Head of caudate nucleus (tissue), 42 donors: ENCODE data around the gene NKG7.
A peak's percentile ranks its signal among the peaks of the same experiment; 100 is the strongest.
"Not testable (repeated sequence)": the region's sequence is repeated elsewhere in the genome, so short reads cannot be mapped to it uniquely, and the experiment has no call there.

Experiments
- DNase-seq, 42 donors: peaks; one replicate each; pipeline versions ENCODE4 v3.0.0 to v3.0.0-alpha.2; 2020 to 2021; ENCODE audit warnings: mixed read lengths in 7 of 42
- intact Hi-C: fragments of 100-400 bp; cut with DNase I; formaldehyde crosslinking; loops from one replicate; pipeline ENCODE4 v1.15.0; 2022

The NKG7 gene, protein sequence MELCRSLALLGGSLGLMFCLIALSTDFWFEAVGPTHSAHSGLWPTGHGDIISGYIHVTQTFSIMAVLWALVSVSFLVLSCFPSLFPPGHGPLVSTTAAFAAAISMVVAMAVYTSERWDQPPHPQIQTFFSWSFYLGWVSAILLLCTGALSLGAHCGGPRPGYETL

DNA sequence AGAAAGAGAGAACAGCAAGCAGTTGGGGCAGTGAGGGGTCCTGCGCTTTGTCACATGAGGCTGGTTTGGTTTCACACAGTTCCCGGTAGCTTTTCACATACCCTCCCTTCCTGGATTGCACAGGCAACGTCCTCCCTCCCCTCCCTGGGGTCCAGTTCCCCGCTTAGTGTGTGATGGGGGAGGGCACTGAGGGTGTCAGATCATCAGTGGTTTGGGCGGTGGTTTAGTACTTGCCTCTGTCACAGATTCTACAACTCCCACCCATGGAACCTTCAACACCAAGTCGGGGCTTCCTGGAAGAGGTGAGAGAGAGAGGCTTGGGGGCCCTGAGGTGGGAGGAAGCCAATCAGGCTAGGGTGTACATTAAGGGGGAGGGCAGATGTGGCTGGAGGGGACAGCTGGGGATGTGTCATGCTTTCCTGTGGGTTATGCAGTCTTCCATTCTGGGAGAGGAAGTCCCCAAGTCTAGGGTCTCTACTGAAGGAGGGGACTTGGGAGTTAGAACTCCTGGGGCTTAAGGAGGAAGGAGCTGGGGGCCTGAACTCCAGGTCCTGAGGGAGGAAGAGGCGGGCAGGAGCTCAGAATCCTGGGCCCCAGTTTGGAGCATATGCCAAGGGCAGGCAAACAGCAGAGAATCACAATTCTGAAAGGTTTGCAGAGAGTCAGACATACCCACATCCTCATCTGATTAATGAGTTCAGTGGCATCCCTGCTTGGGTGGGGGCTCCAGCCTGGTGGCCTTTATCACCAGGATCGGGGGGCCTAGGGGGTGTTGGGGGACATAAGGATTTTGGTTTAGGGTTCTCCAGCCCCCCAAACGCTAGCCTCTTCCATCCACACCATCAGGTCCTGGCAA is at the start of gene NKG7:
NKG7 (minus strand) TSS at position 6 of the 856 bp plus-strand sequence. CDS start 119 bp downstream, outside the sequence.
- intact Hi-C loops, result no loop called here
- no peak for DNase-seq

DNA sequence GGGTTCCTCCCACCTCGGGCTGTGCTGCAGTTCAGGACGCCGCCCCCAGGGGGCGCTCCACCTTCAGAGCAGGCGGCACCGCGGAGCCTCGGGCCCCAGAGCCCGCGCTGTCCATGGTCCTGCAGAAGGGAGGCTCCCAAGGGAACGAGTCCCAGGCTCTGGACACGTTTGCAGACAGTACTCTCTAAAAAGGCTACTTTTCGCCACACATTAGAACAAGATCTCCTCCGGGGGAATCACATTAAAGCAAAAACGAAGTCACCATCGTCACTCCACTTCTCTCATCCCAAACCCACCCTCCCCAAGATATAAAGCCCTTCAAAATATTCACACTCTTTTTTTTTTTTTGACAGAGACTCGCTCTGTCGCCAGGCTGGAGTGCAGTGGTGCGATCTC is 49.6 kb upstream of the NKG7 start:
- DNase-seq, result peak; percentile 25 to 92 (median 78)
- intact Hi-C loops, result no loop called here

DNA sequence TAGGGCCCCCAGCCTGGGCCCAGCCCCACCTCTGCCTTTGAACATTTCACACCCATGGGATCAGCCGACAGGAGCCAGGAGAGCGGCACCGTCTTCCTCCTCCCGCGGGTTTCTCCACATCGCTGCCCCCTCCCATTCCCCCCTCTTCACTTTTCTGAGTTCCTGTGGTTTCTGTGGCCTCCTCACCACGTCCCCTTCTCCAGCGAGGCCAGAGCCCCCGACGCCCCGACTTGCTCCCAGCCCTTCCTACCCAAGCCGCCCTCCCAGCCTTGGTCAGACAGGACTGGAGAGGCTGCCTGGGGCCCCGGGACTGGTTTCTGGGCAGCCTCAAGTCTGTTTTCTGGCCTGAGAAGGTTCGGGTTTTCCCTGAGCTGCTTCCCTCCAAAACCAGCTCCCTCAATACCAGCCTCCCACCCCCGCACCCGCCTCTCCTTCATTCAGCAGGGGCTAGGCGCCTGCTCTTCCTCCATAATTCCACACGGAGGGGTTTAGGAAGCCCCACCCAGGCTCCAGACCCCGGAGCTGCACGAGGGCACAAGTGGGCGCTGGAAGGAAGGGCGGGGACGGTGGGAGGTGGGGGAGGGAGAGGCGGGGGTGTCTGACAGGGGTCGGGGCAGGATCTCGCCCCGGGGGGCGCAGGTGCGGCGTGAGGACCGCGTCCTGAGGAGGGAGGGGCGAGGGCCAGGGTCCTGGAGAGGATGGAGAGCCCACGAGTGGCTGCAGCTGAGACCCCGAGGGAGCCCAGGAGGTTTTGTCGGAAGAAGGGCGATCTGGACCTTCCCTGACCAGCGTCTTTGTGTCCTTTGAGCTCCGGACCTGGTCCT is 49.0 kb upstream of the NKG7 start:
- intact Hi-C loops, result no loop called here

DNA sequence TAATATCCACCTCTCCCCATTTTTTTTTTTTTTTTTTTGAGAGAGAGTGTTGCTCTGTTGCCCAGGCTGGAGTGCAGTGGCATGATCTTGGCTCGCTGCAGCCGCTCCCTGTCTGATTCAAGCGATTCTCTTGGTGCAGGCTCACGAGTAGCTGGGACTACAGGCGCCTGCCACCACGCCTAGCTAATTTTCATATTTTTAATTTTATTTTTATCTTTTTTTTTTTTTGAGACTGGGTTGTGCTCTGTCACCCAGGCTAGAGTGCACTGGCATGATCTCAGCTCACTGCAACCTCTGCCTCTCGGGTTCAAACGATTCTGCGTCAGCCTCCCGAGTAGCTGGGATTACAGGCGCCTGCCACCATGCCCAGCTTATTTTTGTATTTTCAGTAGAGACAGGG is 48.1 kb upstream of the NKG7 start:
- DNase-seq, intact Hi-C loops: not testable (repeated sequence)

More for the DNA sequence above, 49.0 kb upstream of the NKG7 start:
- peak in 2 of 42 donors; percentile 21 to 23 for DNase-seq

DNA sequence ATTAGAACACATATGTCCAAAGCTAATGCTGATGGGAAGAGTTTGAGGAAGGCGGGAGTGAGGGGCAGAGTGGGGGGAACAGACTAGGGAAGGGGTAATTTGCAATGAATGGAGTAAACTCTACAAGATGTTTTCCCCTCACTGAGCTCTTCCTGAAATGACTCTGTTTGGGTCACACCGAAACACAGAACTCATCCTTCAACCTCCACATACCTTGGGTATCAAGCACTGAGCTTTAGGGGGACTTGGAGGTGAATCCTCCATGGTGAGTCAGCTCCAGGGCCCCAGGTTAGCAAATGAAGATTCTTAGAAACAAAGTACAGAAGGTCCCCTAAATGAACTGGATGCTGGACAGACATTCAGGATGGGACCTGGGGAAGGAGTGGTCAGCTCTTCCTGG is 46.3 kb upstream of the NKG7 start:
- intact Hi-C loops, result no loop called here
- DNase-seq, result no peak

DNA sequence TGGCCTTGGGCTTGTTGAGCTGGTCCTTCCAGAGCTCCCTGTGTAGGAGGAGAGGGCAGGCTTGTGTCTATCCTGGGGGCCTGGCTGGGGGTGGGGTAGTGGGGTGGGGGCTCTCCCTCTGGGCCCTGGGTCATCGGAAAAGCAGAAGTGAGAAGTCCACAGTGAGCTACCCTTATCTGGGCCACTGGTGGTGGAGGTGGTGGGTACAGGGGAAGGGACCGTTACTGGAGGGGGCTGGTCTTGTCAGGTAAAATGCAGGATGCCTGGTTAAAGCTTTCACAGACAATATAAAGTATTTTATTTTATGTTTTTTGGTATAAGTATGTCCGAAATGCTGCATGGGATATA is 45.3 kb upstream of the NKG7 start:
- intact Hi-C loops, result no loop called here
- no peak for DNase-seq

DNA sequence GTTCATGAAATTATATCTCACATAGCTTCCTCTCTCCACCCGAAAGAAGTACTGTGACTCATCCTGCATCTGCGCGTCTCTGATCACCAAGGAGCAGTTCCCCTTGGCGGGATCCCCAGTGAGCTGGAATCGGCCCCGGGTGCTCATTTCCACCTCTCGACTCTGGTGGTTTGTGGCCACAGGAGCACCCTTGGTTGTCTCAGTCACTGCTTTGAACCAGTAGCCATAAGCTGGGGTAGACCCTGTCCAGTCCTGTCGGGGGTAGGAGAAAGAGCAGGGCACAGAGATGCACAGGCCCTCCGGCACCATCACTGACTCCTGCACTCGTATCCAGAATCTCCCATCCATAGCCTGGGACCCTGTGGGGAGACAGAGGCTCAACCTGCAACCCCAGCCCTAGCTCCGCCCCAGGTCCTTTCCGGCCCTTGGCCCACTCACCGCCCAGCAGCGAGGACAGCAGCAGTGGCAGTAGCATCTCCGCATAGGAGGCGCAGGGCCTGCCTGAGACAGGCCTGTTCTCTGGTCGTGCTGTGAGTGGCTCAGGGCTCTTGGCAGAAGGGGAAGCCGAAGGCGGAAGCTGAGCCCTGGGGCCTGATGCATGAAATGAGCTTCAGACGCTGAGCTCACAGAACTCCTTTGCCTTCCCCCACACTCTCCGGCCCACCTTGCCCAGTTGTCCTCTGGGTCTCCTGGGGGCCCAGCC is 44.8 kb upstream of the NKG7 start, which contains the start of gene SIGLEC10:
SIGLEC10 (minus strand) TSS at position 536 of the 703 bp plus-strand sequence; CDS start at position 475, 61 bp downstream.
- intact Hi-C loops, result no loop called here
- DNase-seq, result peak in 34 of 42 donors; percentile 11 to 67 (median 40)

DNA sequence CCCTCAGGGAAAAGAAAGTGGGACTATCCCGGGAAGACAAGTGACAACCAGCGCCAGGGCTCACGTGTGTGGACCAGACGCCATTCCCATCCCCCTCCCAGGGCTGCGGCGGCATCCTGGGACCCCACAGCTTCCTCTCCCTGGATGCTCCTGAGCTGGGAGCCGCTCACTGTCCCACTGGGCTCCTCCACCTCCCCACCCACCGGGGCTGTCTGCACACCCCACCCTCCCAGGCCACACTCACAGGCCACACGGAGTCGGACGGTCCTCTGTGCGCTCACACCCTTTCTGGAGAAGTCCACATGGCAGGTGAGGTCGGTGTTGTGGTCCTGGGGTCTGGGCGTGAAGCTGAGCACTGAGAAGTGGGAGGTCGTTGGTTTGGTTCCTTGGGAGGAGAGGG is 44.0 kb upstream of the NKG7 start:
- DNase-seq, intact Hi-C loops: not testable (repeated sequence)

DNA sequence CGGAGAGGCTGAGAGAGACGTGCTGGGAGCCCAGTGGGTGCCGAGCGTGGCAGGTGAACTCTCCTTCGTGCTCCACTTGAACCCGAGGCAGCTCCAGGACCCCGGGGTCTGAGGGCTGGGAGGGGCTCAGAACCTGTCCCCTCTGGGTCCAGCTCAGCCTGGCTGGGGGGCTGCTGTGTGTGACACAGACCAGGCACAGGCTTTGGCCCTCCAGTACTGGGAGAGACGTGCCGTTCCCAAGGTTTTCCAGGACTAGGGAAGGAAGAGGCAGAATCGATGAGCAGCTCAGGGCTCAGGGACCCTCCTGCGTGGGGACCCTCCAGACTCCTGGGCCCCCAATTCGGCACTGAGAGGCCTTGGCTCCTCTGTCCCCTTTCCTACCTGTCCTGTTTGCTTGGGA is 42.7 kb upstream of the NKG7 start:
- DNase-seq, result no peak
- intact Hi-C loops, result no loop called here

DNA sequence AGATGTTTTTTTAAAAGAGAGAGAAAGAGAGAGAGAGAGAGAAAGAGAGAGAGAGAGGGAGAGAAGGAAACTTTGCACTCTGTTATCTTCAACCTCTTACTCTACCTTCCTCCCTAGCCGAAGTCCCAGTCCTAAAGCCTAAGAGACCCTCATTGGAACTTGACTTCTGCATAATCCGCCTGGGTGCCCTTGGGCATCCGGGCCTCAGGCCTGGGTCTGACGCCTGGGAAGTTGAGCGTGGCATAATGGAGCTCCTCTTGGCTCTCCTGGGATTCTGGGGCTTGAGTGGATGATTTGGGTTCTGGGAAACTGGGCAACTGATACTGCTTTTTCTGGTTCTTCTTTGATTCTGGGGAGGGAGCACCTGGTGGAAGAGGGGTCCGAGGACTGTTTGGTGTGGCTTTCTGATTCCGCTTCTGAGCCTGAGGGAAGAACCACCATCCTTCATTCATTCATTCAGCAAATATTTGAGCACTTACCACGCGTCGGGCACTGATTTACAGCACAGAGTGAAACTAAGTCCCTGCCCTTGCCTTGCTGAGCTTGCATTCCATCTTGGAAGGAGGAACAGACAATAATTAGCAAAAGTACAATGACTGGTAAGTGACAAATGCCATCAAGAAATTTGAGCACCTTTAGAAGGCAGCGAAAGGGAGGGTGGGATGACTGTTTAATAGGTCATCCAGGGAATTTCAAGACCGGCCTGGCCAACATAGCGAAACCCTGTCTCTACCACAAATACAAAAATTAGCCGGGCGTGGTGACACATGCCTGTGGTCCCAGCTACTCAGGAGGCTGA is 38.7 kb upstream of the NKG7 start:
- DNase-seq, result no peak
- intact Hi-C loops, result no loop called here

DNA sequence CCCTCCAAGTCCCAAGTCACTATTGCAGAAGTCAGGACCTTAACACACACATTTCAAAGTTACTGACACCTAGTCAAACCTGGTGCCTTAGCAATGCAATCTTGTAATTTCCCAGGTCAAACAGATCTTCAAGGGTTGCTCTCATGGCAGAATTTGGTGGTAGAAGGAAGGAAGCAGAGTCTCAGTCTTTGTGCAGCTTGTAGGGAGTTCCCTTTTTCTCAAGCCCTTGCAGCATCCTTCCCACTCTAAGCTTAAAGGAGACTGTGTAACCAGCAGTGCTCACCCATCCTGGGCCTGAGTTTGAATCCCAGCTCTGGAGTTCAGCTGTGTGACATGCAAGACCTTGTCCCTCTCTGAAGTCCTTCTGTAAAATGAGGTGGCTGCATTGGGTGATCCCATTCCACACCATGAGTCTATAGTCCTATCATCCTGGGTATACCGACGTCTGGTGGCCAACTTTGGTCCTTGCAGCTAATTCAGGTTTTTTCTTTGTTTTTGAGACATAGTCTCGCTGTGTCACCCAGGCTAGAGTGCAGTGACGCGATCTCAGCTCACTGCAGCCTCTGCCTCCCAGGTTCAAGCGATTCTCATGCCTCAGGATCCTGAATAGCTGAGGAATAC is 35.2 kb upstream of the NKG7 start:
- intact Hi-C loops, result no loop called here
- DNase-seq, result peak in 1 of 42 donors; percentile 17

DNA sequence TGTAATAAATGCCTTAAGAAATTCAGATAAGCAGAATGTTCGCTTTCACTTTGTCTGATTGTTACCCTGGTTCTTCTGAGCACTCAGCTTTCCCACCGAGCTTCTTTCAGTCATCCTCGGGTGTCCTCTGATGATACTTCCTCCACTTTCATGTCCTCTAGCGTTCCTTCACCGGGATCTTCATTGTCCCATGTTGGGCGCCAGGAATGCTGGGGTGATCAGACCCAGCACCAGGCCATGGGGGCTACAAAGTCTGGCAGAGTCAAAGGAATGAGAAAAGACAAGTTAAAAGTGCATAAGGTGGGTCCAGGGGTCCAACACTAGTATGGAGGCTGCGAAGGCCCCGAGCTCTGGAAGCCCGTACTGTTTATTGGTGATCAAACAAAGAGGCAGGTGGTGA is 29.7 kb upstream of the NKG7 start:
- DNase-seq, result no peak
- intact Hi-C loops, result no loop called here

DNA sequence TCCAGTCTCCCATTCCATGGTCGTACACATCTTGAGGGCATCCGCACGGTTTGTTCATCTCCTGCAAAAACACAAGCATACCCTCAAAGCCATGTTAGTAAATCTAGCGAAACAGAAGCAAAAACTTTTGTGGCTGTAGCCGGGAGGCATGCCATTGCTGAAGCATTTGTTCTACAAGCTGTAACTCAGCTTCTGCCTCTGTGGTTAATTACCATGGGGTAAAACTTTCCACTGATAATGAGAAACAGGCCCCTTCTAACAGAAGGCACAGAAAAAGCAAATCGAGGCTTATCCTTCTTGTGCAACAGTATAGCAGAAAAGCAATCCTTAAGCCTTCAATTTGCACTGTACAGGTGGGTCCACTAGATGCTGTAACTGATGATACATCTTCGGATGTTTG is 27.5 kb upstream of the NKG7 start:
- intact Hi-C loops, result not testable (repeated sequence)

DNA sequence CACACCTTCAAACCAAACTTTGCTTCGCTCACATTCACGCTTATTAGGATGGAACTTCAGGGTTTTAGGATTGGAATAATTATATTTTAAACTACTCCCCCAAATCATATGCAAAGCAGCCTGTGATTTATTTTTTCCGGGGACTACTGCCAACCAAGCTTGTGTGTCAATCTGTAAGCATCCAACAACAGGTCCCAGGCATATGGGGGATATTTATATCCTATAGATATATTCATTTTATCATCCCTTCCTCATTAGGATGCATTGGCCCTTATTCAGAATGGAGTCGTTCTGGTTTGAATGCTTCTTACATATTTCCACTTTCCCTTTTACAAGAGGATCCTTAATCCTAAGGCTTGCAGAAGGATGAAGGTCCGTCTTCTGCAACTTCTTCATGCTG is 26.8 kb upstream of the NKG7 start:
- no peak for DNase-seq
- intact Hi-C loops, result no loop called here

More for the DNA sequence above, 27.5 kb upstream of the NKG7 start:
- not testable (repeated sequence) for DNase-seq

DNA sequence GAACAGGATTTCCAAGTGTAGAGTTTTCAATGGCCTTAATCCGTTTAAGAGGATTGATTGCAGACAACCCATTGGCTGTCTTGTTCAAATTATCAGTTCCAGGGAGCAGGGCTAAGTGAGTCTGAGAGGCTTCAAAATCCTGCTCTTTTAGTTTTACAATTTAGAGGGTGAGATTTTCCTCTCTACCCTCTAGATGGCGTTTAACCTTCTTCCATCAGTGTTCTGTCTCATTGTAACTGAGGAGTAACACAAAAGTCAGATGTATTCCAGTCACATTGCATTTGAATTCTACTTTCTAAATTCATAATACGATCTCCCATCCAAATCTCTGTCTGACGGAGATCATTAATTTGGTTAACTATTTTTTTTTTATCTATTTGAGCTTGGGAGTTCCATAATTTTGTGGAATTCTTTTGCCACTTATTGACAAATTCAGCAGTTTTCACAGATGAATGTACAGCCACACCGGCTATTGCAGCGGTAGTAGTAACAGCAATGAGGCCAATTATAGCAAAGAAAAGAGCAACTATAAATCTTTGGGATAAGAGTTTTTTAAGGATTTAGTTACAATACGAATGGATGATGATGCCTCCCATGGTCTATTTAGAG is 25.7 kb upstream of the NKG7 start:
- DNase-seq, result no peak
- intact Hi-C loops, result no loop called here

DNA sequence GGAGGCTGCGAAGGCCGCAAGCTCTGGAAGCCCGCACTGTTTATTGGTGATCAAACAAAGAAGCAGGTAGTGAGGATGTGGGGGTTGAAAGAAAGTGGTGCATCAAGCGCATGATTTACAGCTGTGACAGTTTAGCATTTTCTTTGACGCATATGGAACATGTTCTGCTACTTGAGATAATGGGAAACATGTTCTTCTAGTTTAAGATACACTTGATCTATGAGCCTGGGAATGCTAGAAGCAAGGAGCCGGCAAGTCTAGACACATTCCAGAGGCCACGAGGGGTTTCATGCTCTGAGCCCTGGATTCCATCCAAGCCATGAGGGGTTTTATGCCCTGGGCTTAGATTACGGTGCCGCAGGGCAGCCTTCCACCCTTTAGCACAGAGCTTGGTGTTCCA is 25.0 kb upstream of the NKG7 start:
- DNase-seq, intact Hi-C loops: not testable (repeated sequence)

DNA sequence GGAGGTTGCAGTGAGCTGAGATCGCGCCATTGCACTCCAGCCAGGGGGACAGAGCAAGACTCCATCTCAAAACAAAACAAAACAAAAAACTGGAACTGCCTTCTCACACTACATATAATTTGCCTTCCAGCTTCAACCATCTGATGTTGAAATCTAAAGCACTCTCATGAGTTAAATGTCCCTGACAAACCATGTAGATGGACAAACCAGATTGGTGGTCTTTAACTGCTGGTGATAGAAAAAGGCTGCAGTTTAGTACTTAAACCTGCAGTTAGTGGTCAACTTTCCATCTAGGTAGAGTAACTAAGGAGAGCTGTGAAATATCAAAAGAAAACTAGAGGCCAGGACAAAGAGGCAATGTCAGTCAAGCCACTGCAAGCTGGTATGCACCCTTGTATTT is 23.7 kb upstream of the NKG7 start:
- intact Hi-C loops, result no loop called here

More for the DNA sequence above, 23.7 kb upstream of the NKG7 start:
- DNase-seq, result no peak
